HT1080 (cell line): Measurements from ENCODE around the gene IDH3B. TPM values are rescaled to one million over a fixed set of nuclear protein-coding genes. Genes with fewer than 3 reads are reported as not detected.
"Not testable (repeated sequence)": the region's sequence is repeated elsewhere in the genome, so short reads cannot be mapped to it uniquely, and the experiment has no call there.

Experiments used
- DNase-seq: peaks from one replicate; pipeline ENCODE4 v3.0.0-alpha.2; 2015; ENCODE audit warnings: low read depth
- total RNA-seq: library from RNA; depleted of rRNA; stranded (reverse); fragments of >200 nt; shearing (Covaris generic); gene quantifications from 2 replicates; pipeline ENCODE4 v1.2.3, GENCODE V29; 2014

The IDH3B gene
- total RNA-seq, 1 experiment from 2014 or later, result 187 TPM

DNA sequence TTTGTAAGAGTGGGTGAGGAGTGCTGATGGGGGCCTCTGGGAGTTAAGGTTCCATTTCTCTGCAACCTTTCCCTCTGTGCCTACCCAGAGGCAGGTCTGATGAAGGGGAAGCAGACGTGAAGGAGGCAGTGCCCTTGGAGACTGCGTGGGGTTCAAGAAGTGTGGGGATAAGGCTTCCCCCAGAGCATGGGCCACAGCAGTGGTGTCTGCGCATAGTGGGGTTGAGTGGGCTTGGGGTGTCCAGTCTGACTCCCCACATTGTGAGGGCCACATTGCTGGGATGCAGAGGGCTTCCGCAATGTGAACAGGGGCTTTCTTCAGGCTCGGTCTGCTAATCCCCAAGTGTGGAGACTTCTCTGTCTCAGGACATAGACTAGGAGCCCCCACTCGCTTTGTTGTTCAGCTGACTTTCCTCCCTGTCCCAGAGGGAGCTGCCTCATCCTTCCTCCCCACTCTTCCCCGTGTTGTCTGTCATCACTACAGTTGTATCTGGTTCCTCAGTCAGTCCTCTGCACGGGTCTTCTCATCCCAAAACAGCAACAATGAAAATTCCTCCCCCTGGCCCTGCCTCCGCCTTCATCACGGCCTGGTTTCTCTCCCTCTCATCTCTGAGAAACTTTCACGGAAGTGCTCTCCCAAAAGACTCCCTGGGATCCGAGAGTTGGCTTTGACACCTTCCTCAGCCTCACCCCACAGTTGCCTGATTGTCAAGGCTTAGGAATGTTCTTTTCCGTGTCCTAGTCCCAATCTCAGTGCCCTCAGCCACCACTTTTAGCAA lies 31.4 kb upstream of the IDH3B start:
- DNase-seq, result no peak

DNA sequence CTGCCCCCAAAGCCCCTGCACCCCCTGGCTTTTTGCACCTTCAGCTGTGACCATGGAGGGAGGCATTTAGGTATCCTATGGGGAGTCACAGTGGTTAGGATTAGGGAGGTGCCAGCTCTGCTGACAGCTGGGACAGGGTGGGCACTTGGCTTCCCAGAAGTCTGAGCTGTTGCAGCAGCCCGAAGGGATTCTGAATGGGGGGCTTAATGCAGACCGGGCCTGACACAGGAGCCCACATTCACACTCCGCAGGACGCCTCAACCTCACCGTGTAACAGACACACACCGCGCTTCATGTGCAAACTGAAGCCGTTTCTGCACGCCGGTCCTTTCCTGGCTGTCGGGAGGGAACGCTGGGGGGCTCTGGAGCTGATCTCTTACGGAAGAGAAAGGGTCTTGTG lies 30.5 kb upstream of the IDH3B start:
- DNase-seq, result no peak

DNA sequence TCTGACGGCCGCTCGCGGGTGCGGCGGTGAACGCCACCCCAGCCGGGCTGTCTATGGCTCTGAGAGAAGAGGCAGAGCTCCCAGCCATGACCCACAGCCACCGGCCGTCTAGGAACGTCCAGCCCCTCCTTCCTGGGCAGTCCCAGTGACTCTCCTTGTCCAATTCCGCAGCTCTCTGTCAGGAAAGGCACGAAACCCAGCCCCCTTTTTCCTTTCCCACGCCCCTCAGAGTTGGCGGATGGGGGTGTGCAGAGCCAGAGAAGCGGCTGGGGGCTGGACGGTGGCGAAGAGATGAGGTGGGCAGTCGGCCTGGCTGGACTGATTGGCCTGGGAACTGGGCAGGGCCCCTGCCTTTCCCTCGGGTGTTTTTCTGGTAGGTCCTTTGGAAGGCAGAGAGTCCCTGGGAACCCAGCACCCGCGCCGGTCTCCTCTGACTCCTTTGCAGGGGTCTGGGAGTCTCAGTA lies 30.0 kb upstream of the IDH3B start:
- no peak for DNase-seq

DNA sequence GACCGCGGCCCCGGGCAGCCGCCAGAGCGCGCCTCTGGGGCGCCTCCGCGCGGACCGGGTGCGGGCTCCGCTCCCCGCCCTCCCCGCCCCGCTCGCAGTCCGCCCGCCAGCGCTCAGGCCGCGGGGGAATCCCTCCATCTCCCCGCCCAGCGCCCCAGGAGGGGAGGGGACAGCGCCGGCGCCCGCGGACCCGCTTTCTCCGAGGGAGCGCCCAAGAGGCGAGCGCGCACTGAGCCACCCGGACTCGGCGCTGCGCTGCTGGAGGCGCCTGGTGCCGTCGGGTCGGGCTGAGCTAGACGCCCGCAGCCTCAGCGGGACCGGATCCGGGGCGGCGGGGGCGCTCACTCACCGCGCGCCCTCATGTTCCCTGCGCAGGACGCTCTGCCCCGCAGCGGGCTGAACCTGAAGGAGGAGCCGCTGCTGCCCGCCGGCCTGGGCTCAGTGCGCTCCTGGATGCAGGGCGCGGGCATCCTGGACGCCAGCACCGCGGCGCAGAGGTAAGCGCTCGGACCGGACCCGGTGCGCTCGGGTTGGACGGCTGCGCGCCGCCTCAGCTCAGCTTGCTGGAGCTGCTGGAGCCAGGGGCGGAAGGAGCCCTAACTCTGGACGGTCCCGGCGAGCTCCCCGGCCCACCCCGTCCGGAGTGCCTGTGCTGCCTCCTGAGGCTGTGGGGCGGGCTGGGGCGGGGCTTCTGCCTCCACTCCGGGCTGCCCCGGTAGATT lies 29.4 kb upstream of the IDH3B start:
- no peak for DNase-seq

DNA sequence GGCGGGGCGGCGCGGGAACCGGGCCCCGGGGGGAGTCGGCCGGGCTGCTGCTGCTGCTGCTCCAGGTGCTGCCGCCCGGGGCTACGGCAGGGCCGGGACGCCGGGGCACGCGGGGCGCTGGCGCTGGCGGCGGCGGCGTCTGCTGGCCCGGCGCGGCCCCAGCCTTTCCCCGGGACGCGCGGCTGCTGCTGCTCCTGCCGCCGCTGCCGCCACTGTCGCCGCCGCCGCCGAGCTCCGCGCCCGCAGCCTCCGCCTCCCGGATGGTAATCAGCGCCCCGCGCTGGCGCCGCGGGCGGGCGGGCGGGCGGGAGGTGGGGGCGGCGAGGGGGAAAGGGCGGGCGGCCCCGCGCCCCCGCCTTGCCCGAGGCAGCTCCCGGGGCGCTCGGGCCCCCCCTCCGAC lies 28.9 kb upstream of the IDH3B start:
- DNase-seq, result no peak

DNA sequence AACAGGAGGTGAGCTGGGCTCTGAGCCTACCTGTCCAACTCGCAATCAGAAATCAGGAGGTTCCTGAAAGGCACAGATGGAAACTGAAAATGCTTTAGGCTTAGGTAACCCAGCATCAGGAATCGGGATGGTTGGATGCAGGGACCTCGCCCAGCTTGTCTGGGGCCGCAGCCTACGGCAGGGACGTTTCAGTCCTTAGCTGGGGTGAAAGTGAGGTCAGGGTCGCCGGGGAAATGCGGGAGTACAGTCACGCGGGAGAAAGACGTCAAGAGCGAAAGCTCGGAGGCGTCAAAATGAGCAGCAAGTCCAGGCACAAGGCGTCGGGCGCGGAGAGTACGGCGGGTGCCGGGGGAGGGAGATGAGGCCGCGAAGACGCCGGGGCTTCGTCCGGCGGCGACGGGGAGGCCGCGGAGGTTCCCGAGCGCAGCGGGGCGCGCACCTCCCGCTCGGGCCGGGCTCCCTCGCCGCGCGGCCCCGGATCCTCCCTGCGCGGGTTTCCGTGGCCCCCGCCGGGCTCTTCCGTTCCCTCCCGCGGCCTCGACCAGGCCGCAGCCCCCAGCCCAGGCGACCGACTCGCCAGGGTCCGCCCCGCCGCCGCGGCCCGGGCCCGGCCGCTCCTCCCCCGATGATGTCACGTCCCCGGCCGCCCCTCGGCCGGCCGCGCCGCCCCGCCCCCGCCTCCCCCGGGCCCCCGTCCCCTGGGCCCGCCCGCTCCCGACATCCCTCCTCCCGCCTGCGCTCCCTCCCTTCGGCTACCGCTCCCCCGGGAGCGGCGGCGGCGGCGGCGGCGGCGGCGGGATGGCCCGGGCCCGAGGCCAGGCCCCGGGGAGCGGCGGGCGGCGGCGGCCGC lies 28.2 kb upstream of the IDH3B start, which contains the start of gene EBF4:
EBF4 (plus strand) TSS at position 745 of the 850 bp plus-strand sequence. CDS start 866 bp downstream, outside the sequence.
- DNase-seq, result no peak

DNA sequence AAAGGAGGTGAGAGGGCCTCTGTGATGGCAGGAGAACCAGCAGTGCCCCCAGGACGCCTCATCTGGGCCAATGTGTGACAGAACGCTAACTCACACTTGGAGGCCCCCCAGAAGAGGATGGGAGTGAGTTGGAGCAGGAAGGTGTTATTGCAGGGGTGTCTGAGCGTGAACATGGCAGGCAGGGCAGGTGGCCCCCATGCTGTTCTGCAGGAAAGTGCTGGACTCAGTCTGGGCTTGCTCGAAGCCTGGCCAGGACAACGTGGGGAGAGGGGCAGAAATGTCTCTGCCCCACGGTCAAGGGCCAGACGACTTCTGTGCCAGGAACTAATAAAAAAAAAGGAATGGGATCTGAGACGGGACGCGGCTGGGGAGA lies 27.6 kb upstream of the IDH3B start:
- no peak for DNase-seq

DNA sequence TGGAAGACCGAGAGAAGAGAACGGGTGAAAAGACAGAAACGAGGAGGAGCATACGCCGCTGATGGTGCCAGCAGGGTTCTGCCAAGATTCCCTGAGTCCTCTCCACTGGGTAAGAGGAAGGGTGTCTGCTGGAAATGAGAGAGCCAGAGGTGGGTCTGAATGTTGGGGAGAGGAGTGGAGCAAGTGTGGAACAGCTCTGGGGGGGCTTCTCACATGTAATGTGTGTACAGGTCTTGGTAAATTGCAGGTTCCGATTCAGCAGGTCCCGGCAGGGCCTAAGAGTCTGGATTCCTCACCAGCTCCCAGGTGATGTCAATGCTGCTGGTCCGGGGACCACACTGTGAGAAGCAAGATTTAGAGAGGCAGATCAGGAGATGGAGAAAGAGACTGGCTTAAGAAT lies 27.1 kb upstream of the IDH3B start:
- DNase-seq, result no peak

DNA sequence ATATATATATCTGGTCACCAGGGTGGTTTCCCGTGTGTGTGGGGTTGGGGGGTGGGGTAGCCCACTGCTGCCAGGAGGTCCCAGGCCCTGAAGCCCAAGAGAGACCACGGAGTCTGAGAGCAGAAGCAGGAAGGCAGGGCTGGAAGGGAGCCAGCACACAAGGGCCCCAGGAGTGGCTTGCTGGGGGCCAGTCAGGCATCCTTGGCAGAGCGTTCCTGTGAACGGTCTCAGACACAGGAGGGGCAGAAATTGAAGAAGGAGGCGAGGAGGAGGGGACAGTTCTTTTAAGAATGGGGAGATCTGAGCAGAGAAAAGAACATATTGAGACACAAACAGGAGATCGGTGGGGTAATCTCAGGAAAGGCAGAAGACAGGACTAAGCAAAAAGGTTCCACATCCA lies 26.7 kb upstream of the IDH3B start:
- no peak for DNase-seq

DNA sequence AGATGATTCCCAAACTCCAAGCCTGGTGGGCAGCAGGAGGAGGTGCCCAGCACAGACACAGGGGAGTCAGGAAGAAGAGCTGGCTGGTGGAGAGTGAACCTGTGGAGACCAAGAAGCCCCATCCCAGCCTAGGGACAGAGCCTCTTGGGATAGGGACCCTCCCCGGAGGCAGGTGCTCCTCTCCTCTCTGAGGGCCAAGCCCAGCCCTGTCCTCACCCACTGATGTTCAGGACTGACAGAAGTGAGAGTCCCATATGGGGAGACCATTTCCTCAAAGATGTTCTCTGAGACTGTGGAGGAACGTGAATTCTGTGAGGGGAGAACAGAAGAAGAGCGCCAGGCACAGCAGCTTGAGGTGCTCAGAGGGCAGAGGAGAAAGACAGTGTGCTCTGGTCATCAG lies 26.2 kb upstream of the IDH3B start:
- no peak for DNase-seq

DNA sequence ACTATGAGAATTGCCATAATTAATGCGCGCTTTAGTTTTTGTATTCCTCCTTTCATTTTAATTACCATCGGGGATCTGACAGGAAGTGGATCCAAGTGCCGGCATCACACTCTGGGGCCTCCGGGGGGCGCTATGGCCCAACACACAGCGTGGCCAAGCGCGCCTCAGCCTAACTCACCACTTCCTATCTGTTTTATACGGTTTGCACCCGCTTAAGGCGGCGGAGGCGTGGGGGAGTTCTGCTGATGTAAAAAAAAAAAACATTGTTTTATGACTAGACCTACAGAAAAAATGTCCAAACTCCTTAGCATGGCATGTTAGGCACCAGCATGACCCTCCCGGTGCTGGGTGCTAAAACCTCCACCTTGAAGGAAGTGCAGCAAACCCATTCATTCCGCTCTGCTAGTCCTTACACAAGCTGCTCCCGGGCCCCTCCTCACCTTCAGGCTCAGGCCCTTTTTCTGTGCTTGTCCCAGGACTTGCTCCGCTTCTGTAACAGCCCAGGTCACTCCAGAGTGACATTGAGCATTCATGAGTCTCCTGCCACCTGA lies 24.1 kb upstream of the IDH3B start:
- peak; percentile 57 for DNase-seq

DNA sequence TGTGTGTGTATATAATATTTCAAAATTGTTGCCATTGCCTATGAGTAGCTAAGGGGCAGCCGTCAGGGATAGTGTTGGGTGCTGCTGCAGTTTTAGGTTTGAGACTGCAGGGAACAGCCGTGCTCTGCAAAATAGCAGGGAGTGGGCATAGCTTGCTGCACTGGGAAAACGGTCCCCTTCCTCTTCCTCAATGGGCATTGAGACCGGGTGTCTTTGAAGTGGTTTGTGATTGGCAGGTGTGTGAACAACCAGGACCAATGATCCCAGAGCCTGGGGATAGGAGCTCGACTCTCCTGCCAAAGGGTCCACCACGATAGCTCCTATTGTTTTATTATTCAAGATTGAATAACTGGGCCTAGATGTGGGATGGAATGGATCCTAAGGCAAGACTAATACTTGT lies 23.5 kb upstream of the IDH3B start:
- DNase-seq, result no peak

DNA sequence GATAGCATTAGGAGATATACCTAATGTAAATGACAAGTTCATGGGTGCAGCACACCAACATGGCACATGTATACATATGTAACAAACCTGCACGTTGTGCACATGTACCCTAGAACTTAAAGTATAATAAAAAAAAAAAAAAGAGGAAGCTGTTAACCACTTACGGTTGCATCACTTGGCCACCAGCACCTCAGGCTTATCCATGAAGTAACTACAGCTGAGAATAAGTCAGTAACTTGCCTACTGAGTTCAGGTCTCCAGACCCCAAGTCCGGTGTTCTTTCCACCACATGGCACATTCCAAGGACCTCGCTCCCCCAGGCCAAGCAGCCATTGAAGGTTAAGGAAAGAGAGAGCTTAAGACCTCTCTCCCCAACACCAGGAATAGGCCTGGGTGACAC lies 20.8 kb upstream of the IDH3B start:
- not testable (repeated sequence) for DNase-seq

DNA sequence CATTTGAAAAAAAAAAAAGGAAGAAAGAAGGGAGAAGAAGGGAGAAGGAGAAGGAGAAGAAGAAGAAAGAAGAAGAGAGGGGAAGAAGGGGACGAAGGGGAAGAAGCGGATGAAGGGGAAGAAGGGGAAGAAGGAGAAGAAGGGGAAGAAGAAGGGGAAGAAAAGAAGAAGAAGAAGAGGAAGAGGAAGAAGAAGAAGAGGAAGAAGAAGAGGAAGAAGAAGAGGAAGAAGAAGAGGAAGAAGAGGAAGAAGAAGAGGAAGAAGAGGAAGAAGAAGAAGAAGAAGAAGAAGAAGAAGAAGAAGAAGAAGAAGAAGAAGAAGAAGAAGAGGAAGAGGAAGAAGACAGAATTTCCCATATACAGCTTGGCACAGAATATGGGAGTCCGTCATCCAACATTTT lies 18.0 kb upstream of the IDH3B start:
- not testable (repeated sequence) for DNase-seq

DNA sequence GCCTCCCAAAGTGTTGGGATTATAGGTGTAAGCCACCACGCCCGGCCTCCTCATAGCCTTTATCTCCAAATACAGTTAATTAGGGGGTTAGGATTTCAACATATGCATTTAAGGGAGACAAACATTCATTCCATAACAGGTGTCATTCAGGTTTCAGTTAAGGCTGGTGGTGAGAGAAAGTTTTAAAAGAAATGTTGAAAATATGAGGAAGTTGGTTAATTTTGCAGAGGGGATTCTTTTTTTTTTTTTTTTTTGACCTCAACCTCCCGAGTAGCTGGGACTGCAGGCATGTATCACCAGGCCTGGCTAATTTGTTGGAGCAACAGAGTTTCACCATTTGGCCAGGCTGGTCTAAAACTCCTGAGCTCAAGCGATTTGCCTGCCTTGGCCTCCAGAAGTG lies 16.0 kb upstream of the IDH3B start:
- no peak for DNase-seq

DNA sequence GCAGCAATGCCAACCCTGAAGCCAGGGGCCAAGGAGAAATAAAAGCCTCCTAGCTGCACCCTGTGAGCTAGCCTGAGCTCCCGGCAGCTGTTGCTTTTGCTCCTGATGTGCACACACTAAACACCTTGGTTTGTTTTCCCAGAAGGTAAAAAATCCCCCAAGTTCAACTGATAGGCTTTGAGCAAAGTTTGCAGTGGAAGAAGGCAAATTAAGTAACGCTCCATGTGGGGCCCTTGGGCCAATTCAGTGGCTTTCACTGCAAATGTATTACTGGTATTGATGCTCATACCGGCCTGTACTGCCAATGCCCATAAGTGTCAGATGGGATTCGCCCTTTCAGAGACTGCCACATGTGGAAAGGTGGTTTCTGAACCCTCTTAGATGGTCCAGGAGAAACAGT lies 9.4 kb upstream of the IDH3B start:
- DNase-seq, result no peak

DNA sequence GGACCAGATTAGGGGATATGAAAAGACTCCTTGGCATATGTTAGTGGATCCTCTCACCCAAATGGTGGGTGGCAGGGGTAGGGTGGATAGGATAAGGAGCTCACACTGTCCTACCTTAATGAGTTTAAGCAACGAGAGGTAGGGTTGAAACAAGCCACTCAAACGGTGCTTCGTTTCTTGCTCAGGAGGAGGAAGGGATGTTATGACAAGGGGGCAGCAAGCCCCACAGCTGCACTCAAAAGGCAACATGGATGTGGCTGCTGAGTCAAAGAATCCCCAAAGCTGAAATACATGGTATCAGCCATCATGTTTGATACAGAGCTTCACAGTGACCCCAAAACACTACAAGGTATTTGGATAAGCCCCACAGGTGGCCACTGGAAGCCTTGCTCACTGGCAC lies 8.4 kb upstream of the IDH3B start:
- DNase-seq, result no peak

DNA sequence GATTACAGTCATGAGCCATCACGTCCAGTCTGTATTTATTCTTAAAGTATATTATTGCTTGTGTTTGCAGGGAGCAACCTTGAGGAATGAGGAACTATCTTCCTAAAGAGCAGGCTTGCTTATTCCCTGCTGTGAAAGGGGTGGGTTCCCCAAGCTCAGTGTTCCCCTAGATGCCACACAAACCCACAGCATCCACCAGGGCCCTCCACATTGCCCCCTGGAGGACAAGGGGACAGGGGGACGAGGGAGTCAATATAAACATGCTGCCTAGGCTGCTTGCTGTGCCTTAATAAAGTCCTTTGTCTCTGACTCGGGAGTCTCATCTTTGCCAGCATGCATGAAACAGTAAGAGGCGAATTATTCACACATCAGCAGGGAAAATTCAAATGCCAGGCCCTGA lies 8.0 kb upstream of the IDH3B start:
- DNase-seq, result no peak

DNA sequence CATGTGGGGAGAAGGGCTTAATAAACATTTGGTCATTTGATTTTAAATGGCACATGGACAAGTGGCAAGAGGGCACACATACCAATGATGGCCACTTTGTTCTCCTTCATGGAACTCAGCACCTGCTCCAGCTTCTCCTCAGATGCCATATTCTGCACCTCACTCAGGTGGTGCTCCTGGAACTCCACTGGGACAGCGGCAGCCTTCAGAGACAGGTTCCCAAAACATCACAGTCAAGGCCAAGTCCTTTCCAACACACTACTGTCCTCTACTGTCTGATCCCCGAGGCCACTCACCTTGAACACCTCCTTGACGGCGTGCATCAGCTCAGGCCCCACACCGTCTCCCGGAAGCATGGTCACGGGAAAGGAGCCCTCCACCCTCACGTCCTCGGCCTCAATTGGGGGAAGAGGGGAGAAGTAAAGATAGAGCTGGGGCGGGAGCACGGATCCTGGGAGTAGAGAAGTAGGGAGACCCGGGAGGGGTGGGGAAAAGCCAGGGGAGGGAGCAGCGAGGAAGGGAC lies 591 bp downstream of the IDH3B start:
- no peak for DNase-seq

DNA sequence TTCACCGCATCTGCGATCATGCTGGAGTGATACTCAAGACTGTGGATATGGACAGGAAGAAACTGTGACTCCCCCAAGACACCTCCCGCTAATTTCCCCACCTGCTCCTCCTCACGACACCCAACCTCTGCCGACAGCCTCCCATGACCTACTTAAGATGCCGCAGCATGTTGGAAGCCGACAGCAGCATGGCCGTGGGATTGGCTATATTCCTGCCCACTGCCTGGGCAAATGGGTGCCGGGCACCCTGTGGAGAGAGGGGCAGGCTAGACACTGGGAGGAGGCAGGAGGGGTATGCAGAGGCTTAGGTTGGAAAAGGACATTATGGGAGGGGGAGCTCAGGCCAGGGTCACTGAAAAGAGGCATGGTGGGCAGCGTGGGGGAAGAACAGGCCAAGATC lies 4.5 kb downstream of the IDH3B start:
- DNase-seq, result no peak
